Activated T-cell treated with anti-CD3 and anti-CD28 coated beads, Interleukin-2, amount 50 U/mL, for 24 hours (primary cell): ENCODE measurements around the gene RASSF7.

Source experiments
- DNase-seq: peaks from one replicate; pipeline ENCODE4 v3.0.0-alpha.2; 2020
- H3K27ac Mint-ChIP-seq: 2 replicates; pipeline ENCODE4 v1.8.0; 2020; ENCODE audit warnings: mild to moderate bottlenecking, mixed read lengths
- H3K27me3 Mint-ChIP-seq: 2 replicates; pipeline ENCODE4 v1.8.0; 2020; ENCODE audit warnings: mixed read lengths
- H3K36me3 Mint-ChIP-seq: 2 replicates; pipeline ENCODE4 v1.8.0; 2020; ENCODE audit warnings: low read depth, mixed read lengths
- H3K4me1 Mint-ChIP-seq: 2 replicates; pipeline ENCODE4 v1.8.0; 2020; ENCODE audit warnings: low read depth, mixed read lengths
- H3K4me3 Mint-ChIP-seq: 2 replicates; pipeline ENCODE4 v1.8.0; 2020; ENCODE audit warnings: mild to moderate bottlenecking, moderate library complexity, mixed read lengths
- H3K9me3 Mint-ChIP-seq: 2 replicates; pipeline ENCODE4 v1.8.0; 2020; ENCODE audit warnings: mixed read lengths

RASSF7 gene

GRCh38 chr11:553988-554340 lies 6.8 kb upstream of the RASSF7 start:
- DNase-seq, result no peak
- no peak overlapping the region for H3K27ac Mint-ChIP-seq
- H3K27me3 Mint-ChIP-seq, result peaks cover 9% of the 10 kb centered on the region
- no peaks in the 10 kb centered on the region for H3K9me3 Mint-ChIP-seq
- no peak overlapping the region for H3K4me3 Mint-ChIP-seq
- no peaks in the 10 kb centered on the region for H3K36me3 Mint-ChIP-seq
- H3K4me1 Mint-ChIP-seq, result peaks cover 3% of the 10 kb centered on the region

GRCh38 chr11:554428-555226 lies 6.1 kb upstream of the RASSF7 start:
- Mint-ChIP-seq H3K4me3 (peak overlapping the region; percentile 27), H3K27ac (no peak overlapping the region), H3K27me3 (peaks cover 9% of the 10 kb centered on the region), H3K9me3 (no peaks in the 10 kb centered on the region), H3K36me3 (no peaks in the 10 kb centered on the region), H3K4me1 (peaks cover 3% of the 10 kb centered on the region)
- DNase-seq, result peak; percentile 83

GRCh38 chr11:555227-555779 lies 5.5 kb upstream of the RASSF7 start:
- Mint-ChIP-seq H3K9me3 (no peaks in the 10 kb centered on the region), H3K4me3 (no peak overlapping the region), H3K4me1 (peaks cover 8% of the 10 kb centered on the region), H3K36me3 (no peaks in the 10 kb centered on the region), H3K27me3 (peaks cover 9% of the 10 kb centered on the region), H3K27ac (no peak overlapping the region)
- DNase-seq, result no peak

- DNase-seq, result no peak
- no peak overlapping the region for H3K27ac Mint-ChIP-seq
Measured at GRCh38 chr11:555780-556661, 4.7 kb upstream of the RASSF7 start.

GRCh38 chr11:556662-557256 lies 4.0 kb upstream of the RASSF7 start:
- Mint-ChIP-seq H3K36me3 (no peaks in the 10 kb centered on the region), H3K4me1 (peaks cover 14% of the 10 kb centered on the region), H3K9me3 (no peaks in the 10 kb centered on the region), H3K4me3 (no peak overlapping the region), H3K27me3 (peaks cover 9% of the 10 kb centered on the region), H3K27ac (no peak overlapping the region)
- no peak for DNase-seq

More at GRCh38 chr11:555780-556661, 4.7 kb upstream of the RASSF7 start:
- H3K4me3 Mint-ChIP-seq, result no peak overlapping the region
- H3K9me3 Mint-ChIP-seq, result no peaks in the 10 kb centered on the region
- H3K36me3 Mint-ChIP-seq, result no peaks in the 10 kb centered on the region
- H3K27me3 Mint-ChIP-seq, result peaks cover 9% of the 10 kb centered on the region
- H3K4me1 Mint-ChIP-seq, result peaks cover 9% of the 10 kb centered on the region

GRCh38 chr11:557328-558132 lies 3.2 kb upstream of the RASSF7 start:
- Mint-ChIP-seq H3K4me1 (peaks cover 15% of the 10 kb centered on the region), H3K9me3 (no peaks in the 10 kb centered on the region), H3K4me3 (no peak overlapping the region), H3K27me3 (peaks cover 9% of the 10 kb centered on the region), H3K27ac (no peak overlapping the region), H3K36me3 (no peaks in the 10 kb centered on the region)
- no peak for DNase-seq

- Mint-ChIP-seq H3K36me3 (peaks cover 1% of the 10 kb centered on the region), H3K27me3 (peaks cover 9% of the 10 kb centered on the region), H3K4me1 (peaks cover 15% of the 10 kb centered on the region), H3K27ac (no peak overlapping the region), H3K9me3 (no peaks in the 10 kb centered on the region), H3K4me3 (no peak overlapping the region)
- no peak for DNase-seq
Measured at GRCh38 chr11:558503-558902, 2.3 kb upstream of the RASSF7 start.

GRCh38 chr11:559020-559620 lies 1.6 kb upstream of the RASSF7 start:
- Mint-ChIP-seq H3K27ac (no peak overlapping the region), H3K27me3 (peaks cover 9% of the 10 kb centered on the region), H3K36me3 (peaks cover 5% of the 10 kb centered on the region), H3K9me3 (no peaks in the 10 kb centered on the region), H3K4me1 (peaks cover 15% of the 10 kb centered on the region), H3K4me3 (no peak overlapping the region)
- no peak for DNase-seq

- Mint-ChIP-seq H3K27ac (peak overlapping the region; percentile 84), H3K36me3 (peaks cover 10% of the 10 kb centered on the region), H3K4me3 (peak overlapping the region; percentile 66), H3K27me3 (peaks cover 9% of the 10 kb centered on the region), H3K4me1 (peaks cover 15% of the 10 kb centered on the region), H3K9me3 (no peaks in the 10 kb centered on the region)
- DNase-seq, result no peak
Measured at GRCh38 chr11:559712-560304, 962 bp upstream of the RASSF7 start.

GRCh38 chr11:561148-562003 lies 606 bp downstream of the RASSF7 start:
- H3K27me3 Mint-ChIP-seq, result peaks cover 8% of the 10 kb centered on the region
- peak overlapping the region; percentile 87 for H3K4me3 Mint-ChIP-seq
- H3K36me3 Mint-ChIP-seq, result peaks cover 10% of the 10 kb centered on the region
- peaks cover 15% of the 10 kb centered on the region for H3K4me1 Mint-ChIP-seq
- H3K9me3 Mint-ChIP-seq, result no peaks in the 10 kb centered on the region
- DNase-seq, result no peak
- H3K27ac Mint-ChIP-seq, result peak overlapping the region; percentile 76

- peaks cover 3% of the 10 kb centered on the region for H3K27me3 Mint-ChIP-seq
- peaks cover 12% of the 10 kb centered on the region for H3K4me1 Mint-ChIP-seq
- peak overlapping the region; percentile 87 for H3K4me3 Mint-ChIP-seq
- no peak for DNase-seq
- H3K9me3 Mint-ChIP-seq, result no peaks in the 10 kb centered on the region
- no peak overlapping the region for H3K27ac Mint-ChIP-seq
- peaks cover 10% of the 10 kb centered on the region for H3K36me3 Mint-ChIP-seq
Measured at GRCh38 chr11:562046-562645, 1.4 kb downstream of the RASSF7 start.

GRCh38 chr11:563066-563811 lies 2.5 kb downstream of the RASSF7 start:
- Mint-ChIP-seq H3K27me3 (no peaks in the 10 kb centered on the region), H3K4me1 (peaks cover 16% of the 10 kb centered on the region), H3K9me3 (no peaks in the 10 kb centered on the region), H3K27ac (no peak overlapping the region), H3K36me3 (peaks cover 10% of the 10 kb centered on the region), H3K4me3 (no peak overlapping the region)
- DNase-seq, result no peak
